IPS-NIHi7 (cell line): ENCODE data around the gene NEAT1.

ENCODE experiments used
- DNase-seq: peaks from one replicate; pipeline ENCODE4 v3.0.0; 2012; ENCODE audit warnings: mixed read lengths; ENCODE audit errors: extremely low spot score

NEAT1 gene

GRCh38 chr11:65433657-65434056, 11.1 kb downstream of the NEAT1 start:
- no peak for DNase-seq

DNA sequence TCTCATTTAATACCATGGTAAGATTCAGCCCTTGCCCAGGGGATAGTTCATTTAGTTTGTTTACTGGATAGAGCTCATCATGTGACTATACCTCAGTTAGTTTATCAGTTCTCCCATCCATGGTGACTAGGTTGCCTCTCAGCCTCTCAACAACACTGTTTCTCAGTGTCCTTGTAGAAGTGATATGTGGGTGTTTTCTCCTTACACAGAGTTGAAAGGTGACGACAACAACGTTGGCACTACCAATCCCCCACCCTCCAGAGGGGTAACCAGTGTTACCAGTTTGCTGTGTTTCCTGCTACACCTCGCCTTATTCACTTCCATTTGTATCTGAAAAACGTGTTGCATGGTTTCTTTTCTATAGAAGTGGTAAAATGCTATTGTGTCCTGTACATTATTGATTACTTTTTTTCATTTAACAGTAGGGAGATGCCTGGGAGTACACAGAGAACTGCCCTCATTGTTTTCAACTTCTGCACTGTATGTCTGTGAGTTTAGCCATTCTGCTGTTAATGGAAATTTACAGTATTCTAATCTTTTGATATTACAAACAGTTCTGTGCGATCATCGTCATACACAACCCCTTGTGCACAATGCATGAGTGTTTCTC, 11.6 kb downstream of the NEAT1 start:
- no peak for DNase-seq

- DNase-seq = no peak
These were observed 12.2 kb downstream of the NEAT1 start for GRCh38 chr11:65434667-65435410.

DNA sequence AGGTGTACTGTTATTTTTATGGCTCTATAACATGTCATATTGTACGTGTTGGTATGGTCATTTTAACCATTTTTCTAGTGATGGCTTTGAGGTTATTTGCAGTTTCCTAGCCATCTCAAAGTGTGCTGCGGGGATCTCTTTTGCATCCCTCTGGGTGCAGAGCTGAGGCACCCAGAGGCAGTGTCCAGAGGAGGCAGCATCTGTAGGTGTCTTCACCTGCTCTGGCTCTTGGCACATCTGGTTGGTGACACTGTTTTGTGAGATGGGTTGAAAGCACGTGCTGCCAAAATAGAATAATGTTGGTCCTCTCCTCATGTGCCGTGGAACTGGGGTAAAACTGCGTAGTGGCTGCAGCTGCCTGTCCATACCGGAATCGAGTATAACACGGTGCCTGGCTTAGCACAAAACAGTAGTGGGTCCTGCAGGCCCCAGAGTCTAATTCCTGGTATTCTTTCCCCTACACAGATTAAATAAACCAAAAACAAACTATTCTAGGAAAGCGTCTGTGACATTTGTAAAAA, 12.9 kb downstream of the NEAT1 start:
- no peak for DNase-seq

DNA sequence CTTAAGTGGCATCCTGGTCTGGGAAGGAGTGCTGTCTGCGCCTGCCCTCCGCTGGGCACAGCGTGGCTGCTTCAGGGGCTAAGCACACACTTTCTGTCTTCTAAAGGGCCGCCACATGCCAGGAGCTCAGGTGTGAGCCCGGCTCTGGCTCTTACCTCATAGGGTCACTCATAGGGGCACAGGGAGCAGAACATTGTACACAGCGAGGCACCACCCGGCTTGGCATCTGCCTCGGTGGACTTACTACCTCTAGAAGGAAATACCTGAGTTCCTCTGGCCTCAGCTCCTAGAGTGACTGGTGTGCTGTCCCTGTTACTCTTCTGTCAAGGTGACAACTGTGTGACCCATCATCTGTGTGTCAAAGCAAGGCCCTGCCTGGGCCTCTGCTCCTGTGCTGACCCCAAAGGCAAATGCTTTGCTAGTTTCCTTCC, 13.4 kb downstream of the NEAT1 start:
- DNase-seq = no peak

DNA sequence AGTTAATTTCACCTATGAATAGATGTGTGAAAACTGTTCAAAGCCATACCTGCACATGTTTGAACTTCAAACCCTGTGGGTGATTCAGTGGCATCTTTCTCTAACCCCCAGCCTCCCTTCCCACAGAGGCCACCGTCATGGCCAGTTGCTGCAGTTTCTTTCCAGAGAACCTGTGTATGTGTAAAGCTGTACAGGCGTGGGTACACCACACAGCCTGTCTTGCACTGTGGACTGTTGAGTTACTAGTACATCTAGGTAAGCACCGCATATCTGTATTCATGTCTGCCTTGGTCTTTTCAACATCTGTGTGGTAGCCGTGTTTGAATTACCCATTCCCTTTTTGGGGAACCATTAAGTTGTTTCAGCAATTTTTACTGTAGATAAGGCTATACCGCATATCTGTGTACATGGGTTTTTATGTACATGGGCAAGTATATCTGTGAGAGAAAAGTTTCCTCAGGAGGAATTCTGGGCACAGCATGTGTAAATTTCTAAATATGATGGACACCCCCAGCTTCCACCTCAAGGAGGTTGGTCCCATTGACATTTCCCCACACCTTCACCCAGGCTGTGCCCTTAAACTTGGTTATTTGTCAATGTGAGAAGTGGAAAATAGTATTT, 13.9 kb downstream of the NEAT1 start:
- no peak for DNase-seq

GRCh38 chr11:65437436-65438227, 15.0 kb downstream of the NEAT1 start:
- no peak for DNase-seq

DNA sequence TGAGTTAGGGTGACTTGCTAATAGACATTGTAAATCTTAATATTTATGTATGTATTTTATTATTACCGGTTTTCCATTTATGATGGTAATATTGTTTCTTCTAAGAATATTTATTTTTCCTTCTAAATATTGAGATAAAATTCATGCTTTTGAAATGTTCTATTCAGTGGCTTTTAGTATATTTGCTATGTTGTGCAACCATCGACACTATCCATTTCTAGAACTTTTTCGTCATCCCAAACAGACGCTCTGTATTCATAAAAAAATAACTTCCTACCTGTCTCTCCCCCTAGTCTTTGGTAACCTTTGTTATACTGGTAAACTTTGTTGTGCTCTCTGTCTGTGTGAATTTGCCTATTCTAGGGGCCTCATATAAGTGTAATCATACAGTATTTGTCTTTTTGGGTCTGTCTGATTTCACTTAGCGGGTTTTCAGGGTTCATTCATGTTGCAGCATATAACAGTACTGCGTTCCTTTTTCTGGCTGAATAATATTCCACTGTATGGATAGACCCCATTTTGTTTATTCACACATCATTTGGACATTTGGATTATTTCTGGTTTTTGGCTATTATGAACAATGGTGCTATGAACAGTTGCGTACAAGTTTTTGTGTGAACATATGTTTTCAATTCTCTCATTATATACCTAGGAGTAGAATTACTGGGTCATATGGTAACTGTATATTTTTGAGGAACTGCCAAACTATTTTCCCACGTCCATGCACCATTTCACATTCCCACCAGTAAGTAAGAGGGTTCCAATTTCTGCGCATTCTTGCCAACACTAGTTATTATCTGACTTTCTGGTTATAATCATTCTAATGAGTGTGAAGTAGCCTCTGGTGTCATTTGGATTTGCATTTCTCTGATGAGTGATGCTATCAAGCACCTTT, 15.9 kb downstream of the NEAT1 start:
- DNase-seq = no peak

GRCh38 chr11:65439331-65440181, 17.0 kb downstream of the NEAT1 start:
- DNase-seq = no peak

- DNase-seq = no peak
These were observed 18.4 kb downstream of the NEAT1 start for GRCh38 chr11:65440831-65441499.

DNA sequence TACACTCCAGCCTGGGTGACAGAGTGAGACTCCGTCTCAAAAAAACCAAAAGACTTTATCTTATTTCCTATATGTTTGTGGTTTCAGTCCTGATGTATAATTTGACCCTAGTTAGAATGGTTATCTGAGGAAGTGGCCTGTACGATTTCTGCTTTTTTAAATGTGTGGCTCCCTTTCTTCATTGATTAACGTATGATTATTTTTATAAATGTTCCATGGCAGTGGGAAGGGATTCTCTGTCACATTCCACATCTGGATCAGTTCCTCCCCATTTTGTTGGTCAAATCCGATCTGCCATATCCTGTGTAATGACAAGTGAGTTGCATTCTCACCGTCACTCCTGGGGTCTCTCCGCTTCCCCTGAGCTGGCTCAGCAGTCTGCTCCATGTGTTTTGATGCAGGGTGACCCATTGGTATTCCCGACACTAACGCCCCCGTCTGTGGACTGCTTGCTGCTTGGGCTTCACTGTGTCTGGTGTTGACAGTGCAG, 20.3 kb downstream of the NEAT1 start:
- no peak for DNase-seq

- DNase-seq = no peak
These were observed 21.9 kb downstream of the NEAT1 start for GRCh38 chr11:65444314-65445051.

DNA sequence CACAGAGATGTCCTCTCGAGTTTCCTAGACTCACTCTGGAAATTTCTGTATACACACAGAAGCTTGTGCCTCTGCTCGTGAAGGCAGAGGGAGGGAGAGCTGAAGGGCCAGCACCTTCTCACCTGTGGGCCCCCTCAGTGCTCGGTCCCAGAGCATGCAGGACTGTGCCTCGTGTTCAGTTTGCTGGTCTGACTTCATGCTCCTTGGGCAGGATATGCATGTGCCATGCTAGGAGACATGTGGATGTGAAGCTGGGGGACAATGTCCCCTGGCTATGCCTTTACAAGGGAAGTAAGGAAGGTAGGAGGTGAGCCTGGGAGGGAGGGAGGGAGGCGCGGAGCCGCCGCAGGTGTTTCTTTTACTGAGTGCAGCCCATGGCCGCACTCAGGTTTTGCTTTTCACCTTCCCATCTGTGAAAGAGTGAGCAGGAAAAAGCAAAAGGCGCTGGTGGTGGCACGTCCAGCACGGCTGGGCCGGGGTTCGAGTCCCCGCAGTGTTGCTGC, 22.6 kb downstream of the NEAT1 start:
- DNase-seq = no peak

DNA sequence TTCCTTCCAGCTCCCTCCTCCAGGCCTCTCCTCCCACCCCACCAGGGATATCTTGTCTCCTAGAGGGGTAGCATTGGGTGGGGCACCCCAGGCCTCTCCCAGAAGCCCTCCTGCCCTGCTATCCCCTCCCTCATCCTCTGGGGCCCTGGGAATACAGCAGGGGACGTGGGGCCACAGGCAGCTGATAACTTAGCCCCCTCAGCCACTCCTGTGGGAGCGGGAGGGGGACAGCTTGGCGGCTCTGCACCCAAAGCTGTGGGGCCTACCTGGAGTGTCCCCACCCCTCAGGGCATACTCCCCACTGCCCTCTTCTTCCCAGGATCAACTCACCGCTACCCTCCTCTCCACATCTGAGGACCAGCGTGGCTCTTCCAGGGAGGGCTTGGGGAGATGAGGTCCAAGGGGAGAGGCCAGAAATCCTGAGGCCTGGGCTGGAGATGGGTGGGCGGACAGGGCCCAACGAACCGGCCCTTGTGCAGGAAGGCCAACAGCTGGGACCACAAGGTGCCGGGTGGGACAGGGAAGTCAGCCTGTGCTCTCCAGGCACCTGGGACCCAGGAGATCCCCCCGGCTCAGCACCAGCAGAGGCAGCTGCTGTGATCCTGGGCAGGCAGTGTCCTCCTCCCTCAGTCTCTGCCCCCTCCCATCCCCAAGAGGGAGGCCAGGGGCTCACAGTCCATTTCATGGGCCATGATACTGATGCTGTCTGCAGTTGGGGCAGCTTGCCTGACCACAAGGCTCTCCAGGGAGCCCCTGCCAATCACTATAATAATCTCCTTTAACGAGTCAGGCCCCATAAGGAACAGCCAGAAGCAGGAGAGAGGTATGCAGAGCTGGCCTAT, 23.2 kb downstream of the NEAT1 start:
- no peak for DNase-seq

- no peak for DNase-seq
These were observed 24.1 kb downstream of the NEAT1 start for GRCh38 chr11:65446446-65447277.

GRCh38 chr11:65448074-65448417, 25.4 kb downstream of the NEAT1 start:
- DNase-seq = no peak
